Ascending aorta (tissue), 2 donors: Measurements from ENCODE around the gene GUCY1A2. TPM values are rescaled to one million over a fixed set of nuclear protein-coding genes. Genes with fewer than 3 reads are reported as not detected.

ENCODE experiments used
- DNase-seq, 2 donors: peaks; one replicate each; pipeline ENCODE4 v3.0.0-alpha.2; 2019; ENCODE audit warnings: low spot score in 2 of 2
- H3K27ac ChIP-seq, 2 donors: fragments of 200-600 bp; sonication (generic); one replicate each; pipeline ENCODE4 v1.5.1; 2016 to 2017; ENCODE audit warnings: mild to moderate bottlenecking in 1 of 2
- H3K27me3 ChIP-seq: fragments of 200-600 bp; sonication (generic); one replicate; pipeline ENCODE4 v1.5.1; 2017
- H3K36me3 ChIP-seq, 2 donors: fragments of 200-600 bp; sonication (generic); one replicate each; pipeline ENCODE4 v1.5.1; 2016
- H3K4me1 ChIP-seq, 2 donors: fragments of 200-600 bp; sonication (generic); one replicate each; pipeline ENCODE4 v1.5.1; 2016 to 2017; ENCODE audit warnings: mild to moderate bottlenecking in 1 of 2
- H3K4me3 ChIP-seq, 2 donors: fragments of 200-600 bp; sonication (generic); one replicate each; pipeline ENCODE4 v1.5.1; 2016 to 2017; ENCODE audit warnings: mild to moderate bottlenecking in 1 of 2
- H3K9me3 ChIP-seq, 2 donors: fragments of 200-600 bp; sonication (generic); one replicate each; pipeline ENCODE4 v1.5.1; 2016
- intact Hi-C: fragments of 100-400 bp; cut with DNase I; formaldehyde crosslinking; loops from one replicate; pipeline ENCODE4 v1.15.1; 2023
- total RNA-seq: library from RNA; depleted of rRNA; stranded (reverse); fragments of >200 nt; gene quantifications from one replicate; pipeline ENCODE4 v1.1.0, GENCODE V29; 2016
- TF ChIP-seq, protein P1 (sequence below), 3 experiments: fragments of 200-600 bp in 2 of 3; fragments of 450-650 bp in 1 of 3; sonication (generic) in 2 of 3; IDR thresholded peaks; one replicate each; pipeline ENCODE4 v1.5.1; 2016 to 2019; ENCODE audit warnings: antibody characterized with exemption in 3 of 3, mild to moderate bottlenecking in 1 of 3, moderate library complexity in 1 of 3

The GUCY1A2 gene
- total RNA-seq, 1 donor from 2014 or later: 5.6 TPM

DNA sequence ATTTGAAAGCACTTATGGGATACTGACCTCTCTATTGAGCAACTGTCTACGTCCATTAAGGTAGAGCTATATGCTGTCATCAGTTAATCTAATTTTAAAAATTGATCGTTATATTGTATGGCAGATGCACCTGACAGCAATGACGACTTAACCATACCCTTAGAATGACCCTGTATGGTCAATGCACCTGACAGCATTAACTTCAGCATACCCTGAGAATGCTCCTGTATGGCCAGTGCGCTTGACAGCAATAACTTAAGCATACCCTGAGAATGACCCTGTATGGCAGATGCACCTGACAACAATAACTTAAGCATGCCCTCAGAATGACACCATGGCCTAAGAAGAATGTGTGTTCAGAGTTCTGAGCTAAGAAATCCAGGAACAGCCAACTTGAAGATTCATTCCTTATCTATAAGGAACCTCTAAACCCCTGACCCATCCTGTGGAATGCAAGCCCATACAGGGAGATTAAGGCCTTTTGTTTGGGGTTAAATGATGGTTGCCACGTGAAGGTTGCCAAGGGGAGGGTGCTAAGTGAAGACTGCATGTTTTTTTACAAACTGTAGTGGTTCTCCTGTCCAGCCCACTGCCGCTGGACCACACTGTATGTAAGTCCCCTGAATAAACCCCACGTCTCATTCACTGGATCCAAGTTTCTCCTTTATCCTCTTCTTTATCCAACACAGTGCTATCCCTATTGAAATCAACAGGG, 138.3 kb downstream of the GUCY1A2 start:
- H3K4me1 ChIP-seq: no peaks in the 10 kb centered on the region
- intact Hi-C loops: no loop called here
- TF ChIP-seq, protein P1, sequence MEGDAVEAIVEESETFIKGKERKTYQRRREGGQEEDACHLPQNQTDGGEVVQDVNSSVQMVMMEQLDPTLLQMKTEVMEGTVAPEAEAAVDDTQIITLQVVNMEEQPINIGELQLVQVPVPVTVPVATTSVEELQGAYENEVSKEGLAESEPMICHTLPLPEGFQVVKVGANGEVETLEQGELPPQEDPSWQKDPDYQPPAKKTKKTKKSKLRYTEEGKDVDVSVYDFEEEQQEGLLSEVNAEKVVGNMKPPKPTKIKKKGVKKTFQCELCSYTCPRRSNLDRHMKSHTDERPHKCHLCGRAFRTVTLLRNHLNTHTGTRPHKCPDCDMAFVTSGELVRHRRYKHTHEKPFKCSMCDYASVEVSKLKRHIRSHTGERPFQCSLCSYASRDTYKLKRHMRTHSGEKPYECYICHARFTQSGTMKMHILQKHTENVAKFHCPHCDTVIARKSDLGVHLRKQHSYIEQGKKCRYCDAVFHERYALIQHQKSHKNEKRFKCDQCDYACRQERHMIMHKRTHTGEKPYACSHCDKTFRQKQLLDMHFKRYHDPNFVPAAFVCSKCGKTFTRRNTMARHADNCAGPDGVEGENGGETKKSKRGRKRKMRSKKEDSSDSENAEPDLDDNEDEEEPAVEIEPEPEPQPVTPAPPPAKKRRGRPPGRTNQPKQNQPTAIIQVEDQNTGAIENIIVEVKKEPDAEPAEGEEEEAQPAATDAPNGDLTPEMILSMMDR (IDR thresholded peaks at IDR 0.05): no peak
- no peak overlapping the region for H3K27ac ChIP-seq
- H3K4me3 ChIP-seq: no peak overlapping the region
- H3K36me3 ChIP-seq: no peaks in the 10 kb centered on the region
- no peaks in the 10 kb centered on the region for H3K27me3 ChIP-seq
- no peak for DNase-seq
- no peaks in the 10 kb centered on the region for H3K9me3 ChIP-seq

DNA sequence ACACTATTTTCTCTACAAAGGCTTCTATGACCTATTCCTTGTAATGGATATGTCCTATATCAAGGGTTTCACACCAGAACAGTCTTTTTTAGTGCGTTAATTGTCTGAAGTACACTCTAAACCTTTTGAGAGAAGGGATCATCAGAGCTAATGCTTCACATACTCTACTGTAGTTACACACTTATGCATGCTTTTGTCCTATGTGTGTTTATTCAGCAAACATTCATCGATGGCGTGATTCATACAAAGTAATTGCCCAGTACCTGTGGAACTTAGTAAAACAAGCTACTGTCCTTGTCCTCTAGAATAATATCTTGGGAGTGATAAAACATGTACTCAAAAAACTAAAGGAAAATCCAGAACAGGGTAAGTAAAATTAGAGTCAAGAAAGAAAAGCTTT, 139.2 kb downstream of the GUCY1A2 start:
- Histone ChIP-seq H3K27me3 (no peaks in the 10 kb centered on the region), H3K4me3 (no peak overlapping the region), H3K27ac (no peak overlapping the region), H3K4me1 (no peaks in the 10 kb centered on the region), H3K36me3 (no peaks in the 10 kb centered on the region), H3K9me3 (no peaks in the 10 kb centered on the region)
- intact Hi-C loops: no loop called here
- TF ChIP-seq, protein P1 (IDR thresholded peaks at IDR 0.05): no peak
- DNase-seq: no peak

DNA sequence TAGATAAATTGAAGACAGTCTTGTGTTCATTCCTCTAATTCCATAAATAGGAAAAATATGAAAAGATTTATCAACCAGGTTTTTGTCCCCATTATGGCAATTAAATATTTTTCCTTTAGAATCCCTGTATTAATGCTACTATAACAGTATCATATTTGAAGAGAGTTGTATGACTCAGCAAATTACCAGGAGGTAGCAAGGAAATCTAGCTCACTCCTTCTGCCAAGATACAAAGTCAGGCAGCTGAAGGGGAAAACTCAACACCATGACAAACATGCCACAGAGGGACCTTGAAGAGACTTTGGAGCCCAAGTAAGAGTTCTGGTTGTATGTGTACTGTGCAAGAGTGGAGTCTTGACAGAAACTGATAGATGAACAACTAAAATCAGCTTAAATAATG, 143.3 kb downstream of the GUCY1A2 start:
- Histone ChIP-seq H3K4me1 (no peaks in the 10 kb centered on the region), H3K4me3 (no peak overlapping the region), H3K27ac (no peak overlapping the region), H3K9me3 (no peaks in the 10 kb centered on the region), H3K36me3 (no peaks in the 10 kb centered on the region), H3K27me3 (no peaks in the 10 kb centered on the region)
- TF ChIP-seq, protein P1 (IDR thresholded peaks at IDR 0.05): no peak
- intact Hi-C loops: no loop called here
- DNase-seq: no peak

DNA sequence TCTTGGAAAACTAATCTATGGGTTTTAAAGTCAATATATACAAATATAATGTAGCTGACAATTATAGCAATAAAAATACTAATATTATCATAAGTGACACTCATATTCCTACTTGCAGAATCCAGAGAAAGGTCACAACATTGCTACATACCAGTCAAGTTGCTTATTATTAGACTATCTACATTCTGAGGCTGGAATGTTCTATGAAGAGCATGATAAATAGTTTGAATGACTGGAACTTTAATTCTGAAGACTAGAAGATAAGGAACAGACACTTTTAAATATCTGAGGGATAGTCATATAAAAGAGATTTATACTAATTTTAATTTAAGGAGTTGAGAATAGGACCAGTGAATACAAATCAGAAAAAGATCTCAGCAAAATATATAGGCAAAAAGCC, 146.0 kb downstream of the GUCY1A2 start:
- Histone ChIP-seq H3K4me1 (no peaks in the 10 kb centered on the region), H3K27ac (no peak overlapping the region), H3K36me3 (no peaks in the 10 kb centered on the region), H3K27me3 (no peaks in the 10 kb centered on the region), H3K4me3 (no peak overlapping the region), H3K9me3 (no peaks in the 10 kb centered on the region)
- no peak for DNase-seq
- TF ChIP-seq, protein P1 (IDR thresholded peaks at IDR 0.05): no peak
- intact Hi-C loops: no loop called here

DNA sequence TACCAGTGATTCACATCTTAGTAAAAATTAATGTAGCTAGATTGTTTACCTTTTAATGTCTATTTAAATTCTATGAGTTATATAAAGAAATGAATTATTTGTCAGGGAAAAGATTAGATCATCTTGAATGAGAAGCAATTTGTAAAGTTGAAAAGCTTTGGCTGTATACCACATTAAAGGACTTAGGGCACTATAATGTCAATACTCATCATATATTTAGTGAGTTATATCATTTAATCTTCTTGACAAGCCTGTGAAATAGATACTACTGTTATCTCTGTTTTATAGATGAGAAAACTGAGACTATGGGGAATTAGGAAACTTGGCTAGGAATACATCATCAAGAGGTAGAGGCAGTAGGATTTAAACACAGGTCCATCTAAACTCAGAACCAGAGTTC, 160.1 kb downstream of the GUCY1A2 start:
- Histone ChIP-seq H3K9me3 (no peaks in the 10 kb centered on the region), H3K27ac (no peak overlapping the region), H3K4me1 (no peaks in the 10 kb centered on the region), H3K4me3 (no peak overlapping the region), H3K36me3 (no peaks in the 10 kb centered on the region), H3K27me3 (no peaks in the 10 kb centered on the region)
- no peak for DNase-seq
- intact Hi-C loops: no loop called here
- TF ChIP-seq, protein P1 (IDR thresholded peaks at IDR 0.05): no peak

DNA sequence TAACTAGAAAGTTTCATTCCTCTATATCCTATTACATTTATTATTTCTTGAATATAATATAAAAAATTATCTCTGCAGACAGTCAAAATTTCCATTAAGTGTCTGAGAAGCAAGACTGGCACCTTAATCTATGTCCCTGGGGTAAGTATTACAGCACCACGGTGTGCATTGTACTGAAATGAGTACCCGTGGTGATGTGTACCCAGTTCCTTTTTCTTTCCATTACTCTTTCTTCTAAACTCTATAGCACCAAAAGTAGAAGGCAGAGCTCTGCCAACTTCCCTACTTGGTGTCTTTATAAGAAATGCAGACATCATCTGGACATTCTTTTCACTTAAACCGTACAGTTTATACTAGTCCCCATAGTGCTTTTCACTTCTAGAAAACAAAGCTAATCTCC, 161.7 kb downstream of the GUCY1A2 start:
- no peak overlapping the region for H3K27ac ChIP-seq
- H3K27me3 ChIP-seq: no peaks in the 10 kb centered on the region
- no peaks in the 10 kb centered on the region for H3K9me3 ChIP-seq
- DNase-seq: no peak
- intact Hi-C loops: no loop called here
- H3K36me3 ChIP-seq: no peaks in the 10 kb centered on the region
- H3K4me1 ChIP-seq: no peaks in the 10 kb centered on the region
- TF ChIP-seq, protein P1 (IDR thresholded peaks at IDR 0.05): no peak
- no peak overlapping the region for H3K4me3 ChIP-seq
